MM.1S (cell line): ENCODE results near the gene SFRP5.

Experiments used
- EZH2 ChIP-seq: fragments of 300-600 bp; sonication (generic); optimal IDR thresholded peaks from 2 replicates; pipeline ENCODE3; 2017; ENCODE audit warnings: low read depth, mild to moderate bottlenecking, antibody characterized with exemption, low read length, mixed read lengths
- EZH2phosphoT487 ChIP-seq: fragments of 300-600 bp; sonication (generic); IDR thresholded peaks from 2 replicates; pipeline ENCODE4 v1.6.1; 2018; ENCODE audit warnings: antibody characterized with exemption, low read length
- TF ChIP-seq, protein P1 (sequence below): fragments of 300-600 bp; sonication (generic); IDR thresholded peaks from 2 replicates; pipeline ENCODE4 v1.5.1; 2016; ENCODE audit warnings: antibody characterized with exemption, low read length, mixed read lengths

DNA sequence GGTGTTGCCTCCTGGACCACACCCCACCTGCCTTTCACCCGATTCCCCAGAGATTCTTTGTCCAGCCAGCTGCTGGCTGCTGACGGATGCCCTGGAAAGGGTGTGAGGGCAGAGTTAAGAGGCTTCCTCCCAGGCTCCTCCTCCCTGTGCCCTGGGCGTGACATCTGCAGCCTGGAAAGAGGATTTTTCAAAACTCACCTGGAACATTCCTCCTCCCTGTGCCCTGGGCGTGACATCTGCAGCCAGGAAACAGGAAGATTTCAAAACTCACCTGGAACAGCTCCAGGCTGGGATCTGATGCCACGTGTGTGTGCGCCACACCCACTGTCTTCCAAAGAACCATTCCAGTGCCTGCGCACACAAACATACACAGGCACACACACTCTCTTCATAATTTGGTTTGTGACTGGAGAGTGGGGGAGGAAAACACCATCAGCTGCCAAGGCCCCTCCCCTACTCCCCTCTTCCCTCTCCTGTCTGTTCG lies 53.1 kb downstream of the SFRP5 start:
- no peak for TF ChIP-seq EZH2
- TF ChIP-seq, protein P1, sequence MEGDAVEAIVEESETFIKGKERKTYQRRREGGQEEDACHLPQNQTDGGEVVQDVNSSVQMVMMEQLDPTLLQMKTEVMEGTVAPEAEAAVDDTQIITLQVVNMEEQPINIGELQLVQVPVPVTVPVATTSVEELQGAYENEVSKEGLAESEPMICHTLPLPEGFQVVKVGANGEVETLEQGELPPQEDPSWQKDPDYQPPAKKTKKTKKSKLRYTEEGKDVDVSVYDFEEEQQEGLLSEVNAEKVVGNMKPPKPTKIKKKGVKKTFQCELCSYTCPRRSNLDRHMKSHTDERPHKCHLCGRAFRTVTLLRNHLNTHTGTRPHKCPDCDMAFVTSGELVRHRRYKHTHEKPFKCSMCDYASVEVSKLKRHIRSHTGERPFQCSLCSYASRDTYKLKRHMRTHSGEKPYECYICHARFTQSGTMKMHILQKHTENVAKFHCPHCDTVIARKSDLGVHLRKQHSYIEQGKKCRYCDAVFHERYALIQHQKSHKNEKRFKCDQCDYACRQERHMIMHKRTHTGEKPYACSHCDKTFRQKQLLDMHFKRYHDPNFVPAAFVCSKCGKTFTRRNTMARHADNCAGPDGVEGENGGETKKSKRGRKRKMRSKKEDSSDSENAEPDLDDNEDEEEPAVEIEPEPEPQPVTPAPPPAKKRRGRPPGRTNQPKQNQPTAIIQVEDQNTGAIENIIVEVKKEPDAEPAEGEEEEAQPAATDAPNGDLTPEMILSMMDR = no peak
- TF ChIP-seq EZH2phosphoT487 = no peak
